Breast epithelium (tissue), 3 donors: ENCODE data around the gene C14orf39.
"Not testable (repeated sequence)": the region's sequence is repeated elsewhere in the genome, so short reads cannot be mapped to it uniquely, and the experiment has no call there.

Source experiments
- POLR2A ChIP-seq: fragments of 450-650 bp; IDR thresholded peaks from one replicate; pipeline ENCODE4 v1.6.1; 2016; ENCODE audit warnings: antibody characterized with exemption, mild to moderate bottlenecking, moderate library complexity
- POLR2AphosphoS5 ChIP-seq, 3 donors: sonication (generic); formaldehyde crosslinking; IDR thresholded peaks; one replicate each; pipeline ENCODE4 v1.6.1; 2017; ENCODE audit warnings: antibody characterized with exemption in 3 of 3
- TF ChIP-seq, protein P1 (sequence below), 3 donors: fragments of 450-650 bp; IDR thresholded peaks; one replicate each; pipeline ENCODE4 v1.5.1; 2016 to 2017; ENCODE audit warnings: antibody characterized with exemption in 3 of 3, mild to moderate bottlenecking in 3 of 3, moderate library complexity in 3 of 3

DNA sequence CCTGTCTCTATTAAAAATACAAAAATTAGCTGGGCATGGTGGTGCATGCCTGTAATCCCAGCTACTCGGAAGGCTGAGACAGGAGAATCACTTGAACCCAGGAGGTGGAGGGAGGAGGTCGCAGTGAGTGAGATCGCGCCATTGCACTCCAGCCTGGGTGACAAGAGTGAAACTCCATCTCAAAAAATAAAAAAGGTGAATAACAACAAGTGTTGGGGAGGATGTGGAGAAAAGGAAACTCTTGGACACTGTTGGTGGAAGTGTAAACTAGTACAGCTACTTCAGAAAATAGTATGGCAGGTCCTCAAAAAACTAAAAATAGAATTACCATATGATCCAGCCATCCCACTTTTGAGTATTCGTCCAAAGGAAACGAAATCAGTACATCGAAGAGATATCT lies 5.6 kb downstream of the C14orf39 start:
- TF ChIP-seq, protein P1, sequence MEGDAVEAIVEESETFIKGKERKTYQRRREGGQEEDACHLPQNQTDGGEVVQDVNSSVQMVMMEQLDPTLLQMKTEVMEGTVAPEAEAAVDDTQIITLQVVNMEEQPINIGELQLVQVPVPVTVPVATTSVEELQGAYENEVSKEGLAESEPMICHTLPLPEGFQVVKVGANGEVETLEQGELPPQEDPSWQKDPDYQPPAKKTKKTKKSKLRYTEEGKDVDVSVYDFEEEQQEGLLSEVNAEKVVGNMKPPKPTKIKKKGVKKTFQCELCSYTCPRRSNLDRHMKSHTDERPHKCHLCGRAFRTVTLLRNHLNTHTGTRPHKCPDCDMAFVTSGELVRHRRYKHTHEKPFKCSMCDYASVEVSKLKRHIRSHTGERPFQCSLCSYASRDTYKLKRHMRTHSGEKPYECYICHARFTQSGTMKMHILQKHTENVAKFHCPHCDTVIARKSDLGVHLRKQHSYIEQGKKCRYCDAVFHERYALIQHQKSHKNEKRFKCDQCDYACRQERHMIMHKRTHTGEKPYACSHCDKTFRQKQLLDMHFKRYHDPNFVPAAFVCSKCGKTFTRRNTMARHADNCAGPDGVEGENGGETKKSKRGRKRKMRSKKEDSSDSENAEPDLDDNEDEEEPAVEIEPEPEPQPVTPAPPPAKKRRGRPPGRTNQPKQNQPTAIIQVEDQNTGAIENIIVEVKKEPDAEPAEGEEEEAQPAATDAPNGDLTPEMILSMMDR (IDR thresholded peaks at IDR 0.05) = not testable (repeated sequence)
- not testable (repeated sequence) for TF ChIP-seq POLR2A; POLR2AphosphoS5 (IDR thresholded peaks at IDR 0.05)
